Stromal cell of bone marrow (primary cell): Measurements from ENCODE around the gene UGGT2.
"Not testable (repeated sequence)": the region's sequence is repeated elsewhere in the genome, so short reads cannot be mapped to it uniquely, and the experiment has no call there.

Experiments used
- DNase-seq: peaks from one replicate; pipeline ENCODE4 v3.0.0-alpha.2; 2012; ENCODE audit warnings: low read depth

The UGGT2 gene

GRCh38 chr13:96053003-96053703 lies at the start of gene UGGT2:
Gene UGGT2 (minus strand): TSS chr13:96053401. CDS start chr13:96053312, 89 bp downstream.
- peak; percentile 89 for DNase-seq

- DNase-seq: no peak
These were observed 47.4 kb upstream of the UGGT2 start for GRCh38 chr13:96100457-96101220.

- DNase-seq: no peak
These were observed 40.2 kb upstream of the UGGT2 start for GRCh38 chr13:96093296-96094006.

GRCh38 chr13:96091164-96092117 lies 38.2 kb upstream of the UGGT2 start:
- DNase-seq: no peak

GRCh38 chr13:96090240-96091101 lies 37.3 kb upstream of the UGGT2 start:
- no peak for DNase-seq

GRCh38 chr13:96089749-96090239 lies 36.6 kb upstream of the UGGT2 start, which contains the start of gene HS6ST3:
Gene HS6ST3 (plus strand): TSS chr13:96090107.
- DNase-seq: no peak

GRCh38 chr13:96089139-96089538 lies 35.9 kb upstream of the UGGT2 start:
- no peak for DNase-seq

GRCh38 chr13:96086736-96087135 lies 33.5 kb upstream of the UGGT2 start:
- DNase-seq: no peak

- no peak for DNase-seq
These were observed 29.4 kb upstream of the UGGT2 start for GRCh38 chr13:96082640-96083039.

- DNase-seq: no peak
These were observed 28.7 kb upstream of the UGGT2 start for GRCh38 chr13:96081888-96082287.

GRCh38 chr13:96080676-96081075 lies 27.5 kb upstream of the UGGT2 start:
- no peak for DNase-seq

GRCh38 chr13:96075953-96076543 lies 22.8 kb upstream of the UGGT2 start:
- DNase-seq: no peak

- no peak for DNase-seq
These were observed 19.2 kb upstream of the UGGT2 start for GRCh38 chr13:96072392-96072791.

- DNase-seq: no peak
These were observed 18.3 kb upstream of the UGGT2 start for GRCh38 chr13:96071504-96071903.

- no peak for DNase-seq
These were observed 15.5 kb upstream of the UGGT2 start for GRCh38 chr13:96068729-96069128.

GRCh38 chr13:96065849-96066248 lies 12.6 kb upstream of the UGGT2 start:
- DNase-seq: no peak

- peak; percentile 33 for DNase-seq
These were observed 572 bp downstream of the UGGT2 start for GRCh38 chr13:96052656-96053002.

- DNase-seq: not testable (repeated sequence)
These were observed 1.3 kb downstream of the UGGT2 start for GRCh38 chr13:96051946-96052345.

GRCh38 chr13:96051491-96051890 lies 1.7 kb downstream of the UGGT2 start:
- not testable (repeated sequence) for DNase-seq

- not testable (repeated sequence) for DNase-seq
These were observed 2.2 kb downstream of the UGGT2 start for GRCh38 chr13:96050955-96051354.
